HepG2 (cell line): ENCODE results near the gene CDC25C. TPM values are rescaled to one million over a fixed set of nuclear protein-coding genes. Genes with fewer than 3 reads are reported as not detected.

ENCODE experiments used
- CBFB ChIP-seq: sonication (generic); formaldehyde crosslinking; IDR thresholded peaks from 2 replicates; pipeline ENCODE4 v1.4.0; 2020; ENCODE audit warnings: missing genetic modification reagents
- CBX2 ChIP-seq, 2 experiments: fragments of 200-600 bp in 1 of 2; sonication (generic); formaldehyde crosslinking in 1 of 2; IDR thresholded peaks; 2 replicates each; pipeline versions ENCODE4 v1.7.0 to v1.8.1; 2018 to 2022; ENCODE audit warnings: low read depth in 2 of 2, low read length in 1 of 2, mild to moderate bottlenecking in 1 of 2, missing genetic modification reagents in 1 of 2
- EHMT2 ChIP-seq: fragments of 200-600 bp; sonication (generic); IDR thresholded peaks from 2 replicates; pipeline ENCODE4 v1.7.0; 2017; ENCODE audit warnings: antibody characterized with exemption, low read depth, low read length, borderline replicate concordance
- FOXC1 ChIP-seq: sonication (generic); formaldehyde crosslinking; IDR thresholded peaks from 2 replicates; pipeline ENCODE4 v1.8.0; 2022; ENCODE audit warnings: mild to moderate bottlenecking, missing genetic modification reagents, borderline replicate concordance
- FOXP1 ChIP-seq, 2 experiments: fragments of 450-650 bp in 1 of 2; IDR thresholded peaks; 2 replicates each; pipeline ENCODE4 v1.6.1; 2017 to 2018; ENCODE audit warnings: antibody characterized with exemption in 1 of 2
- GATA4 ChIP-seq: sonication (generic); IDR thresholded peaks from 2 replicates; pipeline ENCODE4 v1.6.1; 2016; ENCODE audit warnings: antibody characterized with exemption, low read depth, borderline replicate concordance
- GMEB1 ChIP-seq: sonication (generic); formaldehyde crosslinking; IDR thresholded peaks from 2 replicates; pipeline ENCODE4 v1.5.1; 2020; ENCODE audit warnings: missing genetic modification reagents, mild to moderate bottlenecking, borderline replicate concordance
- IRF1 ChIP-seq: sonication (generic); formaldehyde crosslinking; IDR thresholded peaks from 2 replicates; pipeline ENCODE4 v1.4.0; 2020; ENCODE audit warnings: low read depth, mild to moderate bottlenecking, missing genetic modification reagents
- JARID2 ChIP-seq: sonication (generic); formaldehyde crosslinking; IDR thresholded peaks from 2 replicates; pipeline ENCODE4 v1.8.1; 2023; ENCODE audit warnings: missing genetic modification reagents, inconsistent platforms; ENCODE audit not compliant: insufficient replicate concordance
- MXD1 ChIP-seq: sonication (generic); formaldehyde crosslinking; IDR thresholded peaks from 2 replicates; pipeline ENCODE4 v1.4.0; 2020; ENCODE audit warnings: mild to moderate bottlenecking, missing genetic modification reagents
- PBX3 ChIP-seq: sonication (generic); formaldehyde crosslinking; IDR thresholded peaks from 2 replicates; pipeline ENCODE4 v1.8.1; 2023; ENCODE audit warnings: missing genetic modification reagents, inconsistent platforms, borderline replicate concordance
- SRF ChIP-seq: IDR thresholded peaks from 2 replicates; pipeline ENCODE4 v1.6.1; 2011; ENCODE audit warnings: mild to moderate bottlenecking, low read depth, low read length, moderate library complexity
- TAF1 ChIP-seq: sonication (generic); formaldehyde crosslinking; IDR thresholded peaks from 2 replicates; pipeline ENCODE4 v1.4.0; 2020; ENCODE audit warnings: missing genetic modification reagents
- TBP ChIP-seq: sonication (generic); formaldehyde crosslinking; IDR thresholded peaks from 2 replicates; pipeline ENCODE4 v1.5.0; 2020; ENCODE audit warnings: missing genetic modification reagents
- TCF12 ChIP-seq, 2 experiments: fragments of 450-650 bp in 1 of 2; sonication (generic) in 1 of 2; formaldehyde crosslinking in 1 of 2; IDR thresholded peaks; 2 replicates each; pipeline versions ENCODE4 v1.6.1 to v1.8.0; 2017 to 2022; ENCODE audit warnings: antibody characterized with exemption in 1 of 2, mild to moderate bottlenecking in 1 of 2, missing genetic modification reagents in 1 of 2, moderate library complexity in 1 of 2
- TRAFD1 ChIP-seq: sonication (generic); formaldehyde crosslinking; IDR thresholded peaks from 2 replicates; pipeline ENCODE4 v1.5.1; 2020; ENCODE audit warnings: missing genetic modification reagents, mild to moderate bottlenecking, borderline replicate concordance
- ZNF124 ChIP-seq: sonication (generic); formaldehyde crosslinking; IDR thresholded peaks from 2 replicates; pipeline ENCODE4 v1.4.0; 2020; ENCODE audit warnings: missing genetic modification reagents
- ZNF556 ChIP-seq: sonication (generic); formaldehyde crosslinking; IDR thresholded peaks from 2 replicates; pipeline ENCODE4 v1.4.0; 2020; ENCODE audit warnings: mild to moderate bottlenecking, missing genetic modification reagents, borderline replicate concordance
- ZNF607 ChIP-seq: sonication (generic); formaldehyde crosslinking; IDR thresholded peaks from 2 replicates; pipeline ENCODE4 v1.5.1; 2020; ENCODE audit warnings: missing genetic modification reagents, mild to moderate bottlenecking, borderline replicate concordance
- ZNF768 ChIP-seq: sonication (generic); formaldehyde crosslinking; IDR thresholded peaks from 2 replicates; pipeline ENCODE4 v1.4.0; 2020; ENCODE audit warnings: missing genetic modification reagents
- polyA plus RNA-seq, 8 experiments: library from polyadenylated mRNA; depleted of rRNA in 3 of 8; stranded (reverse) in 7 of 8; unstranded in 1 of 8; fragments of >200 nt; fragmentation: Illumina TruSeq in 4 of 8; extraction: Trizol in 4 of 8; gene quantifications; 2 replicates each; pipeline versions ENCODE4 v1.2.1 to v1.2.3, GENCODE V29; 2011 to 2016; ENCODE audit warnings: low read depth in 4 of 8, missing spikeins in 1 of 8, mixed read lengths in 1 of 8; ENCODE audit not compliant: insufficient read depth in 1 of 8
- total RNA-seq, 5 experiments: library from RNA; depleted of rRNA; stranded (reverse); fragments of >200 nt; fragmentation: Illumina TruSeq; extraction: Trizol; gene quantifications; 2 replicates each; pipeline ENCODE4 v1.2.3, GENCODE V29; 2016; ENCODE audit warnings: low read depth in 1 of 5

Gene CDC25C
- total and polyA plus RNA-seq, 2 of the 13 experiments (the other 11 are each of a cell fraction or from before 2014, with no cell fraction given): 17.7 to 27.6 TPM

GRCh38 chr5:138337685-138338410, 6.2 kb upstream of the CDC25C start, which contains the start of gene FAM53C (continued):
- TF ChIP-seq PBX3 (no peak), FOXP1 (IDR thresholded peaks at IDR 0.05) (peak; percentile 77; the same call in 1 of the 2 replicates), FOXP1 (CRISPR knock-in tag; IDR thresholded peaks at IDR 0.05) (0 out of 2 replicates have a peak, but pooled peaks have one; percentile 3), ZNF556 (CRISPR knock-in tag) (peak; percentile 74; the same call in 1 of the 2 replicates), FOXC1 (peak; percentile 80; the same call in 1 of the 2 replicates), TCF12 (IDR thresholded peaks at IDR 0.05) (no peak), TCF12 (CRISPR knock-in tag; IDR thresholded peaks at IDR 0.05) (no peak; the same call in 1 of the 2 replicates), SRF (peak; percentile 86), EHMT2 (no peak), CBFB (CRISPR knock-in tag) (peak; percentile 29; the same call in 1 of the 2 replicates), GATA4 (peak; percentile 95), ZNF607 (CRISPR knock-in tag) (peak; percentile 94), ZNF124 (CRISPR knock-in tag) (peak; percentile 78; the same call in 1 of the 2 replicates), JARID2 (CRISPR knock-in tag) (peak; percentile 96), GMEB1 (CRISPR knock-in tag) (peak; percentile 45; the same call in 1 of the 2 replicates), ZNF768 (peak; percentile 79), TAF1 (peak; percentile 99), TBP (CRISPR knock-in tag) (peak; percentile 80; the same call in 1 of the 2 replicates), MXD1 (CRISPR knock-in tag) (peak; percentile 87), TRAFD1 (CRISPR knock-in tag) (peak; percentile 66; the same call in 1 of the 2 replicates), IRF1 (CRISPR knock-in tag) (no peak), CBX2 (IDR thresholded peaks at IDR 0.05; ENCODE audit: low read depth, low read length) (no peak), CBX2 (CRISPR knock-in tag; IDR thresholded peaks at IDR 0.05; ENCODE audit: low read depth) (no peak)
